PC-9 (cell line): Measurements from ENCODE around the gene KRT35. TPM values are rescaled to one million over a fixed set of nuclear protein-coding genes. Genes with fewer than 3 reads are reported as not detected.

ENCODE experiments used
- BruUV-seq: library from RNA; stranded (reverse); fragments of 400-500 nt; replicated peaks from 2 replicates; lab custom pipeline; 2021; lab: Mats Ljungman, UMichigan
- CTCF ChIA-PET: fragments of 300-600 bp; sonication (Branson Sonifier 250); formaldehyde crosslinking; loops from one replicate; lab custom pipeline; 2022; ENCODE audit warnings: antibody characterized with exemption; lab: Charles Lee
- POLR2A ChIA-PET: fragments of 300-600 bp; sonication (Branson Sonifier 250); formaldehyde crosslinking; loops from one replicate; lab custom pipeline; 2022; ENCODE audit warnings: antibody characterized with exemption; ENCODE audit not compliant: unreplicated experiment; lab: Charles Lee
- DNase-seq, 2 experiments: peaks; one replicate each; pipeline versions ENCODE4 v3.0.0 to v3.0.0-alpha.2; 2015 to 2022; ENCODE audit warnings: mixed read lengths in 1 of 2
- H2AFZ ChIP-seq: fragments of 200-600 bp; sonication (generic); 2 replicates; pipeline ENCODE4 v1.8.1; 2017; ENCODE audit warnings: antibody characterized with exemption
- H3F3A ChIP-seq: fragments of 200-600 bp; sonication (generic); 2 replicates; pipeline ENCODE4 v1.8.1; 2017; ENCODE audit warnings: antibody characterized with exemption, mild to moderate bottlenecking, low read depth; ENCODE audit not compliant: insufficient read depth
- H3K27ac ChIP-seq: fragments of 200-600 bp; sonication (generic); 2 replicates; pipeline ENCODE4 v1.6.1; 2016; ENCODE audit warnings: mixed run types
- H3K27me3 ChIP-seq: fragments of 200-600 bp; sonication (generic); 2 replicates; pipeline ENCODE4 v1.6.1; 2016; ENCODE audit warnings: low read depth, mixed run types; ENCODE audit not compliant: insufficient read depth
- H3K36me3 ChIP-seq: fragments of 200-600 bp; sonication (generic); 2 replicates; pipeline ENCODE4 v1.6.1; 2016; ENCODE audit warnings: low read depth, mixed run types
- H3K4me1 ChIP-seq: fragments of 200-600 bp; sonication (generic); replicated peaks from 2 replicates; pipeline ENCODE4 v1.6.1; 2016; ENCODE audit warnings: mixed run types; ENCODE audit not compliant: insufficient read depth
- H3K4me2 ChIP-seq: fragments of 200-600 bp; sonication (generic); 2 replicates; pipeline ENCODE4 v1.6.1; 2017; ENCODE audit warnings: mixed run types
- H3K4me3 ChIP-seq: fragments of 200-600 bp; sonication (generic); 2 replicates; pipeline ENCODE4 v1.6.1; 2016; ENCODE audit warnings: mixed run types
- H3K79me2 ChIP-seq: fragments of 200-600 bp; sonication (generic); 2 replicates; pipeline ENCODE4 v1.6.1; 2017; ENCODE audit warnings: low read depth, mixed run types
- H3K9me2 ChIP-seq: fragments of 200-600 bp; sonication (generic); 2 replicates; pipeline ENCODE4 v1.8.1; 2017; ENCODE audit warnings: mild to moderate bottlenecking; ENCODE audit not compliant: insufficient read depth
- H3K9me3 ChIP-seq: fragments of 200-600 bp; sonication (generic); 2 replicates; pipeline ENCODE4 v1.8.1; 2016; ENCODE audit warnings: low read depth; ENCODE audit not compliant: insufficient read depth
- H4K20me1 ChIP-seq: fragments of 200-600 bp; sonication (generic); 2 replicates; pipeline ENCODE4 v1.8.1; 2017; ENCODE audit not compliant: insufficient read depth
- EZH2 ChIP-seq: fragments of 200-600 bp; sonication (generic); IDR thresholded peaks from 2 replicates; pipeline ENCODE4 v1.8.0; 2017; ENCODE audit warnings: antibody characterized with exemption, low read depth
- intact Hi-C: fragments of 100-400 bp; cut with micrococcal nuclease; formaldehyde crosslinking; loops from one replicate; pipeline ENCODE4 v1.10.0; 2022; ENCODE audit not compliant: unreplicated experiment
- total RNA-seq: library from RNA; stranded (reverse); gene quantifications from 2 replicates; pipeline ENCODE4 v1.2.3, GENCODE V29; 2021
- TF ChIP-seq, protein P1 (sequence below): fragments of 200-600 bp; sonication (generic); conservative IDR thresholded peaks from 2 replicates; pipeline ENCODE4 v1.6.1; 2017; ENCODE audit warnings: mixed run types, antibody characterized with exemption, mild to moderate bottlenecking, moderate library complexity

KRT35 gene
- total RNA-seq, 1 experiment from 2014 or later, result not detected

GRCh38 chr17:41513168-41513547, 32.2 kb upstream of the KRT35 start:
- ChIA-PET POLR2A (no interaction called here), CTCF (no interaction called here)
- no TSS peak for BruUV-seq

GRCh38 chr17:41512546-41513167, 31.7 kb upstream of the KRT35 start:
- no peak for DNase-seq
- no peak overlapping the region for H2AFZ ChIP-seq
- H3K36me3 ChIP-seq, result no peaks in the 10 kb centered on the region; the same call in 1 of the 2 replicates
- no peak overlapping the region for H3K27ac ChIP-seq
- peaks cover 32% of the 10 kb centered on the region for H3F3A ChIP-seq
- intact Hi-C loops, result no loop called here
- H3K9me3 ChIP-seq, result no peaks in the 10 kb centered on the region
- H3K79me2 ChIP-seq, result peaks cover 6% of the 10 kb centered on the region; the same call in 1 of the 2 replicates
- POLR2A ChIA-PET, result no interaction called here
- peaks cover 48% of the 10 kb centered on the region for H3K4me1 ChIP-seq
- no peak overlapping the region for H3K4me3 ChIP-seq
- no peaks in the 10 kb centered on the region for H3K27me3 ChIP-seq
- CTCF ChIA-PET, result no interaction called here
- H3K4me2 ChIP-seq, result no peak overlapping the region
- H3K9me2 ChIP-seq, result no peaks in the 10 kb centered on the region
- TF ChIP-seq, protein P1, sequence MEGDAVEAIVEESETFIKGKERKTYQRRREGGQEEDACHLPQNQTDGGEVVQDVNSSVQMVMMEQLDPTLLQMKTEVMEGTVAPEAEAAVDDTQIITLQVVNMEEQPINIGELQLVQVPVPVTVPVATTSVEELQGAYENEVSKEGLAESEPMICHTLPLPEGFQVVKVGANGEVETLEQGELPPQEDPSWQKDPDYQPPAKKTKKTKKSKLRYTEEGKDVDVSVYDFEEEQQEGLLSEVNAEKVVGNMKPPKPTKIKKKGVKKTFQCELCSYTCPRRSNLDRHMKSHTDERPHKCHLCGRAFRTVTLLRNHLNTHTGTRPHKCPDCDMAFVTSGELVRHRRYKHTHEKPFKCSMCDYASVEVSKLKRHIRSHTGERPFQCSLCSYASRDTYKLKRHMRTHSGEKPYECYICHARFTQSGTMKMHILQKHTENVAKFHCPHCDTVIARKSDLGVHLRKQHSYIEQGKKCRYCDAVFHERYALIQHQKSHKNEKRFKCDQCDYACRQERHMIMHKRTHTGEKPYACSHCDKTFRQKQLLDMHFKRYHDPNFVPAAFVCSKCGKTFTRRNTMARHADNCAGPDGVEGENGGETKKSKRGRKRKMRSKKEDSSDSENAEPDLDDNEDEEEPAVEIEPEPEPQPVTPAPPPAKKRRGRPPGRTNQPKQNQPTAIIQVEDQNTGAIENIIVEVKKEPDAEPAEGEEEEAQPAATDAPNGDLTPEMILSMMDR, result no peak
- TF ChIP-seq EZH2, result no peak
- H4K20me1 ChIP-seq, result no peaks in the 10 kb centered on the region
- BruUV-seq, result no TSS peak

More at GRCh38 chr17:41513168-41513547, 32.2 kb upstream of the KRT35 start:
- Histone ChIP-seq H3K4me3 (no peak overlapping the region), H3K9me3 (no peaks in the 10 kb centered on the region), H3K4me2 (no peak overlapping the region), H2AFZ (no peak overlapping the region), H3K27me3 (no peaks in the 10 kb centered on the region), H3K79me2 (peaks cover 11% of the 10 kb centered on the region; the same call in 1 of the 2 replicates), H3F3A (peaks cover 28% of the 10 kb centered on the region), H3K9me2 (no peaks in the 10 kb centered on the region), H3K36me3 (no peaks in the 10 kb centered on the region; the same call in 1 of the 2 replicates), H4K20me1 (no peaks in the 10 kb centered on the region), H3K4me1 (peaks cover 48% of the 10 kb centered on the region), H3K27ac (no peak overlapping the region)
- intact Hi-C loops, result no loop called here
- TF ChIP-seq, protein P1, result no peak
- TF ChIP-seq EZH2, result no peak
- no peak for DNase-seq

DNA sequence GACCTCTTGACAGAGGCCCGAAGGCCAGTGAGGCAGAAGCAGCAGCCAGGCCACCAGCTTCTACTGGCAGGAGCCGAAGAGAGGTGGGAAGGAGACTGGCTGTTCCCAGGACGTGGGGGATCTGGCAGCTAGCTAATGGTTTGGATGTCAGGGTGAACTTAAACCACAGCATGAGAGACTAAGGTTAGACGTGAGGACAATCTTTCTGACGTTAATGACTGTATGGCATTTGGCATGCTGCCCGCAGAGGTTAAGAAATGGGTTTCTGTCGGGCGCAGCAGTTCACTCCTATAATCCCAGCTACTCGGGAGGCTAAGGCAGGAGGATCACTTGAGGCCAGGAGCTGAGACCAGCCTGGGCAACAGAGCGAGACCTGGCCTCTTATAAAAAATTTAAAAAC, 30.8 kb upstream of the KRT35 start:
- Histone ChIP-seq H4K20me1 (no peaks in the 10 kb centered on the region), H3K27ac (no peak overlapping the region), H3K9me2 (no peaks in the 10 kb centered on the region), H2AFZ (no peak overlapping the region), H3K79me2 (no peaks in the 10 kb centered on the region; the same call in 1 of the 2 replicates), H3K27me3 (no peaks in the 10 kb centered on the region), H3K4me3 (no peak overlapping the region), H3K9me3 (no peaks in the 10 kb centered on the region), H3F3A (peaks cover 42% of the 10 kb centered on the region), H3K4me1 (peaks cover 48% of the 10 kb centered on the region), H3K36me3 (no peaks in the 10 kb centered on the region; the same call in 1 of the 2 replicates), H3K4me2 (no peak overlapping the region)
- BruUV-seq, result no TSS peak
- ChIA-PET CTCF (no interaction called here), POLR2A (no interaction called here)
- TF ChIP-seq EZH2, result no peak
- TF ChIP-seq, protein P1, result no peak
- no peak for DNase-seq
- intact Hi-C loops, result no loop called here
